Natural killer cell (primary cell): ENCODE results near the gene NEURL2. TPM values are rescaled to one million over a fixed set of nuclear protein-coding genes. Genes with fewer than 3 reads are reported as not detected.

Experiments
- ATAC-seq, 3 donors: fragments of 150-1000 bp in 2 of 3; fragments of 200-7000 bp in 1 of 3; cut with Tn5 transposase; 1 replicate in 1 of 3; 2 replicates in 2 of 3; pipeline ENCODE4 v1.10.0; 2021; ENCODE audit warnings: mild to moderate bottlenecking in 2 of 3, moderate library complexity in 2 of 3
- DNase-seq, 2 donors: peaks; one replicate each; pipeline versions ENCODE4 v3.0.0 to v3.0.0-alpha.2; 2013 to 2021; ENCODE audit warnings: mixed read lengths in 1 of 2
- H3K27ac ChIP-seq: one replicate; pipeline ENCODE4 v1.5.1; 2013; ENCODE audit warnings: mild to moderate bottlenecking, low read length
- H3K27me3 ChIP-seq: one replicate; pipeline ENCODE4 v1.6.1; 2013; ENCODE audit warnings: low read length; ENCODE audit not compliant: control insufficient read depth, insufficient read depth
- H3K36me3 ChIP-seq: one replicate; pipeline ENCODE4 v1.6.1; 2013; ENCODE audit warnings: low read length; ENCODE audit not compliant: control insufficient read depth, insufficient read depth
- H3K4me1 ChIP-seq: one replicate; pipeline ENCODE4 v1.6.1; 2013; ENCODE audit warnings: low read length; ENCODE audit not compliant: control insufficient read depth, insufficient read depth
- H3K4me3 ChIP-seq: one replicate; pipeline ENCODE4 v1.5.1; 2013; ENCODE audit warnings: low read length
- H3K9me3 ChIP-seq: one replicate; pipeline ENCODE4 v1.6.1; 2013; ENCODE audit warnings: low read length; ENCODE audit not compliant: control insufficient read depth, insufficient read depth
- H3K27ac Mint-ChIP-seq, 2 donors: one replicate each; pipeline ENCODE4 v1.8.0; 2022; ENCODE audit warnings: mild to moderate bottlenecking in 2 of 2, mixed read lengths in 2 of 2, moderate library complexity in 1 of 2
- H3K27me3 Mint-ChIP-seq, 2 donors: one replicate each; pipeline ENCODE4 v1.8.0; 2022; ENCODE audit warnings: low read depth in 2 of 2, mixed read lengths in 2 of 2
- H3K36me3 Mint-ChIP-seq: one replicate; pipeline ENCODE4 v1.8.0; 2022; ENCODE audit warnings: mixed read lengths
- H3K4me1 Mint-ChIP-seq, 2 donors: one replicate each; pipeline ENCODE4 v1.8.0; 2022; ENCODE audit warnings: mixed read lengths in 2 of 2
- H3K4me3 Mint-ChIP-seq: one replicate; pipeline ENCODE4 v1.8.0; 2022; ENCODE audit warnings: mild to moderate bottlenecking, moderate library complexity, mixed read lengths
- H3K9me3 Mint-ChIP-seq, 2 donors: one replicate each; pipeline ENCODE4 v1.8.0; 2022; ENCODE audit warnings: mixed read lengths in 2 of 2
- whole genome bisulfite sequencing: methylation state at CpG from one replicate; pipeline ENCODE4 v1.1.7; 2013; ENCODE audit warnings: missing lambda C conversion rate; ENCODE audit not compliant: insufficient coverage; 5-methylcytosine and 5-hydroxymethylcytosine counted together
- intact Hi-C: fragments of 100-400 bp; cut with micrococcal nuclease; formaldehyde crosslinking; loops from one replicate; pipeline ENCODE4 v1.14.2; 2022
- total RNA-seq, 4 donors: library from RNA; stranded (reverse); fragments of 120-200 nt in 1 of 4; gene quantifications; one replicate each; pipeline versions ENCODE4 v1.2.3 to v1.2.4, GENCODE V29; 2013 to 2022
- TF ChIP-seq, protein P1 (sequence below): fragments of 200-600 bp; IDR thresholded peaks from one replicate; pipeline ENCODE4 v1.8.0; 2022; ENCODE audit warnings: antibody characterized with exemption

The NEURL2 gene
- total RNA-seq, 3 donors from 2014 or later (not counting 1 experiment from before 2014, with no cell fraction given), result 0.89 to 1.4 (median 1.4) TPM

DNA sequence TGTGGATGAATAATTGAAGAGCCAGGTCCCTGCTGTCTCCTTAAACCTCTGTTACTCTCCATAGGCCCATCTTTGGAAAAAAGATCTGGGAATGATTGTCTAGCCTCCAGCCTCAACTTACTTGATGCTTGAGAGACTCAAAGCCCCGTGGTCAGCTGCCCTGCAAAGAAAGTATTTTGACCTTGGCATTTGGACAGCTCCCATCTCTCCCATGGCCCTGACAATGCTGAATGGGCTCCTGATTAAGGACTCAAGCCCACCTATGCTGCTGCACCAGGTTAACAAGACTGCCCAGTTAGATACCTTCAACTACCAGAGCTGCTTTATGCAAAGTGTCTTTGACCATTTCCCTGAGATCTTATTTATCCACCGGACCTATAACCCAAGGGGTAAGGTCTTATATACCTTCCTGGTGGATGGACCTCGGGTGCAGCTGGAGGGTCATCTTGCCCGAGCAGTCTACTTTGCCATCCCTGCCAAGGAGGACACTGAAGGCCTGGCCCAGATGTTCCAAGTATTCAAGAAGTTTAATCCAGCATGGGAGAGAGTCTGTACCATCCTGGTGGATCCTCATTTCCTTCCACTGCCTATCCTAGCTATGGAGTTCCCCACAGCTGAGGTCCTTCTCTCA, 8.4 kb downstream of the NEURL2 start:
- Histone ChIP-seq H3K27ac (no peak overlapping the region), H3K27me3 (no peaks in the 10 kb centered on the region), H3K9me3 (no peaks in the 10 kb centered on the region), H3K4me3 (no peak overlapping the region), H3K36me3 (peaks cover 8% of the 10 kb centered on the region), H3K4me1 (peaks cover 12% of the 10 kb centered on the region)
- peak overlapping the region; percentile 65 for H3K4me3 Mint-ChIP-seq
- intact Hi-C loops, result no loop called here
- WGBS, result 97% methylated on average over 4 of the region's 4 CpGs
- H3K4me1 Mint-ChIP-seq, result peaks cover 18% of the 10 kb centered on the region in 2 donors
- H3K9me3 Mint-ChIP-seq, result no peaks in the 10 kb centered on the region
- peak overlapping the region; percentile 20 to 58 for H3K27ac Mint-ChIP-seq
- peaks cover 0 to 4% of the 10 kb centered on the region in 2 donors for H3K27me3 Mint-ChIP-seq
- DNase-seq (no peak), ATAC-seq (no peak)
- H3K36me3 Mint-ChIP-seq, result no peaks in the 10 kb centered on the region
- TF ChIP-seq, protein P1, sequence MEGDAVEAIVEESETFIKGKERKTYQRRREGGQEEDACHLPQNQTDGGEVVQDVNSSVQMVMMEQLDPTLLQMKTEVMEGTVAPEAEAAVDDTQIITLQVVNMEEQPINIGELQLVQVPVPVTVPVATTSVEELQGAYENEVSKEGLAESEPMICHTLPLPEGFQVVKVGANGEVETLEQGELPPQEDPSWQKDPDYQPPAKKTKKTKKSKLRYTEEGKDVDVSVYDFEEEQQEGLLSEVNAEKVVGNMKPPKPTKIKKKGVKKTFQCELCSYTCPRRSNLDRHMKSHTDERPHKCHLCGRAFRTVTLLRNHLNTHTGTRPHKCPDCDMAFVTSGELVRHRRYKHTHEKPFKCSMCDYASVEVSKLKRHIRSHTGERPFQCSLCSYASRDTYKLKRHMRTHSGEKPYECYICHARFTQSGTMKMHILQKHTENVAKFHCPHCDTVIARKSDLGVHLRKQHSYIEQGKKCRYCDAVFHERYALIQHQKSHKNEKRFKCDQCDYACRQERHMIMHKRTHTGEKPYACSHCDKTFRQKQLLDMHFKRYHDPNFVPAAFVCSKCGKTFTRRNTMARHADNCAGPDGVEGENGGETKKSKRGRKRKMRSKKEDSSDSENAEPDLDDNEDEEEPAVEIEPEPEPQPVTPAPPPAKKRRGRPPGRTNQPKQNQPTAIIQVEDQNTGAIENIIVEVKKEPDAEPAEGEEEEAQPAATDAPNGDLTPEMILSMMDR, result no peak

DNA sequence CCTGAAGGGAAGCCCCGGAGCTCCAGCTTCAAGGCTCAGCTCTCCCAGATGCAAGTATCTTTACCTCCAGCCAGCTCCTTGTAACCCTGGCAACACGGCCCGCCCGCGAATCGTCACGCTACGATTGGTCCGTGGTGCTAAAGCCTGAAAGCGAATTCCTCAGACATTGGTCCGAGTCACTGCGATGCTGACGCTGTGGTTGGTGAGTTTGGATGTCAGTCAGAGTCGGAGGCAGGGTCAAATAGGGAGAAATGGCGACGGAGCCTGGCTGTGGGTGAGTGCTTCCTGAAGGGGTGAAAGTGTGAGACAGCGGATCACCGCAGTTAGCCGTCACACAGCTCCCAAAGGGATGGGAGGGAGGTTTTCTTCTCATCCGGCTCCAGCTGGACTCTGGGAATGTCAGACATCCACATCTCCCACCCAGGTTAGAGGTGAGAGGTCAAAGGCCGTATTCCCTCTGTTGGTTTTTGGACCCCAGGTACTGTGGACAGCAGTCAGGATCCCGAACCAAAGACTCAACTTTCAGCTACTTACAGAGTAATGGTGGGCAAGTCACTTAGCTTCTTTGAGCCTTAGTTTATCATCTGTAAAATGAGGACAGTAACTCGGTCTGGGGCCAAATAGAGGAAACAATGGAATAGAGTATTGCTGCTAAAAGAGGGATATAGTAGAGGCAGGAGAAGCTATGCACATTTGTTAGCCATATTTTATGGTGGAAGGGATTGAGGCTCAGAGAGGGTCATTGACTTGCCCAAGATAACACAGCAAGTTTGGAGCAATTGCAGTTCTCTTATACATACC, 9.8 kb downstream of the NEURL2 start, which contains the start of gene ZSWIM1:
Gene ZSWIM1, plus strand, starts transcription at position 240 of the 801 bp plus-strand sequence. CDS start 1,366 bp downstream, outside the sequence.
- TF ChIP-seq, protein P1, result no peak
- no peaks in the 10 kb centered on the region for H3K36me3 Mint-ChIP-seq
- H3K4me3 Mint-ChIP-seq, result peak within 1 kb of the TSS; percentile 73
- Histone ChIP-seq H3K36me3 (peaks cover 18% of the 10 kb centered on the region), H3K4me3 (peak within 1 kb of the TSS; percentile 45), H3K27me3 (no peaks in the 10 kb centered on the region), H3K4me1 (peaks cover 12% of the 10 kb centered on the region), H3K27ac (peak within 1 kb of the TSS; percentile 49), H3K9me3 (no peaks in the 10 kb centered on the region)
- peaks cover 18% of the 10 kb centered on the region in 2 donors for H3K4me1 Mint-ChIP-seq
- DNase-seq (peak; percentile 93 to 100), ATAC-seq (peak; percentile 98)
- no peaks in the 10 kb centered on the region for H3K9me3 Mint-ChIP-seq
- intact Hi-C loops, result loop anchor here (1.0 to 2.0 kb wide), 3 partner anchors 24 to 54 kb away; partner anchors contain the start of genes ACOT8, PCIF1 and ZSWIM3
- H3K27ac Mint-ChIP-seq, result peak within 1 kb of the TSS; percentile 84 to 89
- WGBS, result under 1% methylated on average over 23 of the region's 23 CpGs
- H3K27me3 Mint-ChIP-seq, result peaks cover 0 to 4% of the 10 kb centered on the region in 2 donors

DNA sequence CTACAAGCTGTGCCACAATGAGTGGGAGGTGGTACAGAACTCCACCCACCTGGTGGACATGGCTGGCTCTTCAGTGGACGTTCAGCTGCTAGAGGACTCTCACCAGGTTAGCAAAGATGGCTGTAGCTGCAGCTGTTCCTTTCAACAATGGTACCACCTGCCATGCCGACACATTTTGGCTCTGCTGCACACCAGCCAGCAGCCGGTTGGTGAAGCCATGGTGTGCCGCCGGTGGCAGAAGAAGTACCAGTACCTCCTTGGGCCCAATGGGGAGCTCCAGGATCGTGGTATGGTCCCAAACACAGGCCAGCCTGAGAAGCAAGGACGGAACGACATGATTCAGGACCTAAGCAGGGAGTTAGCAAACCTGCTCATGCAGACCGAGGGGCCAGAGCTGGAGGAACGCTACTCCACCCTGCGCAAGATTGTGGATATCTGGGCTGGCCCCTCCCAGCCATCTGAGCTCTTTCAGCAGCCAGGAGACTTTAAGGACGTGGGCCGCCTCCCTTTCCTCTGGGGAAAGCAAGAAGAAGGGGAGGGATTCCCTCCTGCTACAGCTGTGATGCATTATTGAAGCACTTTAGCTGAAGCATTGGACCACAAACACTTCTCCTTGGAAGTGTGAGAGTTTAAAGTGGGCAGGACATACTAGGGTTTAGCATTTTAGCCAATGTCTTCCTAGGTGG, 12.8 kb downstream of the NEURL2 start:
- Histone ChIP-seq H3K36me3 (peaks cover 18% of the 10 kb centered on the region), H3K27ac (no peak overlapping the region), H3K27me3 (no peaks in the 10 kb centered on the region), H3K4me3 (no peak overlapping the region), H3K9me3 (no peaks in the 10 kb centered on the region), H3K4me1 (peaks cover 12% of the 10 kb centered on the region)
- no peak for DNase-seq
- Mint-ChIP-seq H3K4me3 (no peak overlapping the region), H3K36me3 (no peaks in the 10 kb centered on the region), H3K27me3 (peaks cover 0 to 4% of the 10 kb centered on the region in 2 donors), H3K9me3 (no peaks in the 10 kb centered on the region), H3K27ac (no peak overlapping the region), H3K4me1 (peaks cover 18% of the 10 kb centered on the region in 2 donors)
- 97% methylated on average over 13 of the region's 13 CpGs for WGBS
- no peak for ATAC-seq
- intact Hi-C loops, result no loop called here
- TF ChIP-seq, protein P1, result no peak
